ENCODE data around the gene RPL23.

The RPL23 gene

GRCh38 chr17:38853292-38854219, at the start of gene RPL23:
Gene RPL23, minus strand, starts transcription at chr17:38853721. Its CDS starts 11 bp downstream, at chr17:38853710.
- peak; percentile 96 for DNase-seq (ENCODE audit: low spot score)

- no peak for DNase-seq (ENCODE audit: low spot score)
Observed at GRCh38 chr17:38900978-38901656, 47.6 kb upstream of the RPL23 start.

DNA sequence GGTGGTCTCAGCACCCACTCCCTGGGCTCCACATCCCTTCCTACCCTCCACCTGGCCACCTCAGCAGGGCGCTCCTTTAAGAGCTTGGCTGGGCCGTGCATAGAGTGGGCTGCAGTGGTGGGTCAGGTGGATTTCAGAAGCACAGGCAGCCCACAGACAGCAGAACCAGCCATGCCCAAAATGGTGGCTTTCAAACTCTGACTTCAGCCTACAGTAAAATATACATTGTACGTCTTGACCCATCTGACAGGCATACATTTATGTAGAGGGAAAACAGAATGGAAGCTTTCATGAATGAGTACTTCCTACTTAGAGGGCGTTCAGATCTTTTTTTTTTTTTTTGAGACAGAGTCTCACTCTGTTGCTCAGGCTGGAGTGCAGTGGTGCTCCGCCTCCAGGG, 45.9 kb upstream of the RPL23 start:
- DNase-seq (ENCODE audit: low spot score): no peak

DNA sequence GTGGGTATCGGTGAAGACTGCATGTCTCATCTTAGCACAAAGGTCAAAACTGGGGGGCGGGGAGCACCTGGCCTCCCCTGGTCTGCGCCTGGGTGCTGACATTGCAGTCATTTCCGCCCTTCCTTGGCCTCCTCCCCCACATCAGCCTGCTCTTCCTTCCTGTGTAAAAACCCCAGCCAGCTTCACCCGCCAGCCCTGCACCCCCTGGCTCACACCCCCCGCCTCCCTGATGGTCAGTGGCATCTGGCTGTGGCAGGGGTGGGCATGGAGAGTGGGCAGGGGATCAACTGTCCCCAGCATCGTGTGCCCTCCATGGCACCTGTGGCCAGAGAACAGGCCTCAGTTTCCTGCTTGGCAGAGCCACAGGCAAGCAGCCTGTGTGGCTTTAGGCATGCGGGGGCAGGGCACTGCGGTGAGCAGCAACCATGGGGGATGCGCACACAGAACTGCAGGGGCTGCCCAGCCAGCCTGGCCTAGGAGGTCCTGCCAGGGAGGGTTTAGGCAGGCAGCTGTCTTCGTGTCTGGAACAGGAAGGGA, 45.4 kb upstream of the RPL23 start:
- DNase-seq (ENCODE audit: low spot score): no peak

DNA sequence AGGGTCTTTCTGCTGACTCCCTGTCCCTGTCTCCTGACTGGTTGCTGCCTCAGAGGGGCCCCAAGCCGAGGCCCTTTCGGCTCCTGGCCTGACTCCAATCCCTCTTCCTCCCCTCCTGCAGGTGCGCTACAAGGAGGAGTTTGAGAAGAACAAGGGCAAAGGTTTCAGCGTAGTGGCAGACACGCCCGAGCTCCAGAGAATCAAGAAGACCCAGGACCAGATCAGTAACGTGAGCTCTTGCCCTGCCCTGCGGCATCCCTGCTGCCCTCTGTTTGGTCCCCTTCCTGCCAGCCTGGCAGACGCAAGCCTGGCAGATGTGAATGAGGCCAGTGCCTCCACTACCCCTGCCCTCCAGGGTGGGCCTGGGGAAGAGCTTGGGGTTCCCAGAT, 44.8 kb upstream of the RPL23 start:
- no peak for DNase-seq (ENCODE audit: low spot score)

DNA sequence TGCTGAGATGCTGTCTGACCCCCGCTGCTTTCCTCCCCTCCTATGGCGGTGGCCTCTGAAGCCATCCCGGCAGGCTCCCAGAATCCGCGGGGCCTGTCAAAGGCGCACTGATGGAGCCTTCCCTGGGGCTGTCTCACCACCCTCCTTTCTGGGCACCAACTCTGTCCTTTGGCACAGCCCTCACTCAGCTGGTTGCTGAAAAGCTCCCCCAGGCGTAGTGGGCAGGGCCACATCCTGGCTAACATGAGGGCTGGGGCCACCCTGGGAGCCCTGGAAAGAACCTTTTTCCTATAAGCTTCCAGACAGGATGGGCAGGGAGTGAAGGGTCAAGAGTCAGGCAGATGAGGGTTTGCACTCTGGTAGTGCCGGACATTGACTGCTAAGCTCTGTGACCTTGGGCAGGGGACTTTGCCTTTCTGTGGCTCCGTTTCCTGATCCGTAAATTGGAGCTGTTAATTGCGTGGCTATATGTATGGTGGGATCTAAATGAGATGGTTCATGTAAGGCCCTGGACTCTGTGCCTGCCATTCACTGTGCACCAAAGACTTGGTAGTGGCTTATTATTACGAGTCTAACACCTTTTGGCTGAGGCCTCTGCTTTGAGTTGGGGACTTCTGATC, 44.3 kb upstream of the RPL23 start:
- DNase-seq (ENCODE audit: low spot score): no peak

DNA sequence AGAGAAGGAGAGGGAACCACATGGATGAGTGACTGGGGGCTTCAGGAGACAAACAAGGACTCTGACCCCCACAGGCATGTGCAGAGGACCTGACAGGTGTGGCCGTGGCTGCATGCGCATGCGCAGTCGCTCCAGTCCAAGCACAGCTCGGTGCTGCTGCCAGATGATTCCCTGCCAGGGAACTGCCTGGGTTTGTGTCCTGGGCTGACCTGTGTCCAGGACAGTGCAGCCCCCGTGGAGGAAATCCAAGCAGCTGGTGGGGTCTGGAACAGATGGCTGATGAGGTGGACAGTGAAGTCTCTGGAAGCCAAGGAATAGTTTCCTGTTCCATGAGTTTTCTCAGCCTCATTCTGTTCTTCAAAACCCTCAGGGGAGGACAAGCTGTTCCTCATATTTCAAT, 43.7 kb upstream of the RPL23 start:
- DNase-seq (ENCODE audit: low spot score): no peak

GRCh38 chr17:38896346-38896954, 42.9 kb upstream of the RPL23 start:
- DNase-seq (ENCODE audit: low spot score): peak; percentile 92

GRCh38 chr17:38894276-38894675, 40.8 kb upstream of the RPL23 start:
- DNase-seq (ENCODE audit: low spot score): no peak

GRCh38 chr17:38893607-38894006, 40.1 kb upstream of the RPL23 start:
- no peak for DNase-seq (ENCODE audit: low spot score)

DNA sequence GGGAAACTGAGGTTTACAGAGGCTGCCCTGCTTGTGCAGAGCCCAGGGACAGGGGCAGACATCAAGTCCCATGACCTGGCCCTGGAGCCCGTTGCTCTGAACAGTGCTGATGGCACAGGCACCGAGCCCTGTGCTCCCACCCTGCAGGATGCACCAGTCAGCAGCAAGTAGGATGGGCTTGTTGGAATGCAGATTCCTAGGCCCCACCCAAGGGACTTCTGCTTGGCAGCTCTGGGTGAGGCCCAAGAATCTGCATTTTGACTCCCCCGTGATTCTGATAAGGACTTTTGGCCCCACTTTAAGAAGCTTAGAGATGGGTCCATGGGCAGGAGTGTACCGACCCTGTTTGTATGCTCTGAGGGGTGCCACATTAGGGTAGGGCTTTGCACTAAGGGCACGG, 39.6 kb upstream of the RPL23 start:
- no peak for DNase-seq (ENCODE audit: low spot score)

DNA sequence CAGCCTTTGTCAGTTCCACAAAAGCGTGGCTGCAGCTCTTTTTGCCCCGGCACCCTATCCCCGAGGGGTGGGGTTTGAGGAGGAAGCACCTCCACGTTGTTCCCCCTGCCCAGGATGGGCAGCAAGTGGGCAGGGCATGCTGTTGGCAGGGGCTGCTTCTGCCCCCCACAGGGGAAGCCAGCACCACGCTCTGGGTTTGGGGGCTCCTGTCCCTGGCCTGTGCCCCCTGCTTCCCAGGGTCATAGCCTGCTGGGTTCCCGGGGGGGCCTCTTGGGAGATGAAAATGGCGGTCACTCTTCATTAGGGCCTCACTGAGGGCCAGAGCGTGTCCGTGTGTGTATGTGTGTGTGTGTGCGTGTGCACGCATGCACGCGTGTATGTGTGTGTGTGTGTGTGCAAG, 39.1 kb upstream of the RPL23 start:
- DNase-seq (ENCODE audit: low spot score): no peak

DNA sequence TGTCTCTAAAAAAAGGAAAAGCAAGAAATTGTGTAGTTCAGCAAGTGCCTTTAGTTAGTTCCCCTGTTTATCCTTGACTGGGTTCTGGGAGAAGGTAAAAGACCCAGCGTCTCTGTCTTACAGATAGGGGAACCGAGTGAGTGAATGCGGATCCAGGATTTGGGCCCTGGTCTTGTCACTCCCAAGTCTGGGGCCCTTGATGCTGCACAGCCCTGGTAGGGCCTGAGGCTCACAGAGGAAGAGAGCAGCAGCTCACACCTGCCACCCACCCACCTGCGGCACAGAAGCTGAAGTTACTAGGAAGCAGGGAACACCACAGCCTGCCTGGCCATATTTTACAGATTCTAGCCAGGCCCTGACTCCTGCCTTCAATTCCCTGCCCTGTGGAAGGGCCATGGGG, 38.6 kb upstream of the RPL23 start:
- no peak for DNase-seq (ENCODE audit: low spot score)

DNA sequence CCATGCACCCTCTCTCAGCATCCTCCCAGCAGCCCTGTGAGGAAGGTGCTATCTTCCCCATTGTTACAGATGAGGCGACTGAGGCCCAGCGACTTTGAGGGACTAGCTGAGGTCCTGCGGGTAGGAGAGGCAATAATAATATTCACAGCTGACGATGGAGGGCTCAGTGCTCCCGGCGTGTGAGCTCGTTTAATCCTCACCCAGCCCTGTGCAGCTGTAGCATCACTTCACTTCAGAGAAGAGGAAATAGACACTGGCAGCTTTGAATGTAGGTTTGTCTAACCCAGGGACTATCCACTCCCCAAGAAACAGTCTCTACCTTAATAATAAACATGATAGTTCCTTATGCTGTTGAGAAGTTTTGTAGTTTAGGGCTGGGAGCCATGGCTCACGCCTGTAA, 37.9 kb upstream of the RPL23 start:
- no peak for DNase-seq (ENCODE audit: low spot score)

GRCh38 chr17:38890410-38890746, 36.9 kb upstream of the RPL23 start:
- no peak for DNase-seq (ENCODE audit: low spot score)

DNA sequence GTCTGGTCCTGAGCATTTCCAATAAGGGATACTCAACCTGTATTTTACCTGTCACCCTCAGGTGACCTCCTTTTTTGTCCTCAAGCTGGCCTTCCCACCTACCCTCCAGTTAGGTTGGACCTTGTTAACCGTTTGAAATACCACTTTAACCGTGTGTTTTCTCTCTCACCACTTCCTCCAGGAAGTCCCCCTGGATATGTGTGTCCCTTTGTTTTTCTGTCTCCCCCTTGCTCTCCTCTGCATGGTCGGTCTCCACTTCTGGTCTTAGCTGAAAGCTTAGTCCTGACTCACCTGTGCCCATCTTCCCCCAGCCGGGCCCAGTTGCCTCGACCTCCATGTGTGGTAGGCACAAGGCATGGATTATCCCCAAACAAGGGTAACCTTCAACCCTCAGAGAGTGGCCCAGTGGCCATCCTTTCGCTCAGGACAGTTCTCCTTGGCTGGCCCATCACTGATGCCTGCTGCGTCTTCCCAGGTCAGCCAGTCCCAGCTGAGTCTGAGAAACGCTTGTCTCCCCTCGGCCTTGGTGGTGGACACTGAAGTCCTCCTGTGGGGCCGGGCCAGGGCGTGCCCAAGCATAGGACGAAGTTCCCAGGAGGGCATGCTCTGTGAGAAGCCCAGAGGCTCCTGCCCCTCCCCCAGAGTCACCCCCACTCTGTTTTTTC, 36.4 kb upstream of the RPL23 start:
- no peak for DNase-seq (ENCODE audit: low spot score)

- DNase-seq (ENCODE audit: low spot score): no peak
Observed at GRCh38 chr17:38888842-38889241, 35.3 kb upstream of the RPL23 start.

- DNase-seq (ENCODE audit: low spot score): no peak
Observed at GRCh38 chr17:38886643-38887010, 33.1 kb upstream of the RPL23 start.

- peak; percentile 89 for DNase-seq (ENCODE audit: low spot score)
Observed at GRCh38 chr17:38885728-38886642, 32.5 kb upstream of the RPL23 start.

GRCh38 chr17:38885044-38885727, 31.7 kb upstream of the RPL23 start:
- no peak for DNase-seq (ENCODE audit: low spot score)

Data from ecto neural progenitor cell (in vitro differentiated cells).